ENCODE results near the gene PDE10A. TPM values are rescaled to one million over a fixed set of nuclear protein-coding genes. Genes with fewer than 3 reads are reported as not detected.

The PDE10A gene
- total RNA-seq, 1 donor: 12.7 TPM

DNA sequence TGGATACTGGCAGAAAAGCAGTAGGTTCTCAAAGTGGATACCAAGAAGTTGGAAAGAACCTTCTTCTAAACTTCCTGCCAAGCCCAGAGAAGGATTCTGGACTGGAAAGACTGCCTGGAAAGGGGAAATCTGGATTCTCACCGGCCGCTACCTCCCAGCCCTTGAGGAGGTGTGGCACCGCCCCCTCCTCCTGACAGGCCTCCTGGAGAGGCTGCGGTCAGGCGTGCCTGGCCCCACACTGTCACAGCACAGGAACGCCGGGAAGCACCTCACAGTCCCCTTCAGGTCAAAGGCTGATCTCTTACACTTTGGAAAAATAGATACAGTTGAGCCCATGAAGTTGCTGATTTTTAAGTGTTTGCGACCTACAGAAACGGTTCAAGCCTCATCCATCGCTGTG lies 16.3 kb upstream of the PDE10A start:
- DNase-seq (ENCODE audit: low read depth): no peak
- TF ChIP-seq, protein P1, sequence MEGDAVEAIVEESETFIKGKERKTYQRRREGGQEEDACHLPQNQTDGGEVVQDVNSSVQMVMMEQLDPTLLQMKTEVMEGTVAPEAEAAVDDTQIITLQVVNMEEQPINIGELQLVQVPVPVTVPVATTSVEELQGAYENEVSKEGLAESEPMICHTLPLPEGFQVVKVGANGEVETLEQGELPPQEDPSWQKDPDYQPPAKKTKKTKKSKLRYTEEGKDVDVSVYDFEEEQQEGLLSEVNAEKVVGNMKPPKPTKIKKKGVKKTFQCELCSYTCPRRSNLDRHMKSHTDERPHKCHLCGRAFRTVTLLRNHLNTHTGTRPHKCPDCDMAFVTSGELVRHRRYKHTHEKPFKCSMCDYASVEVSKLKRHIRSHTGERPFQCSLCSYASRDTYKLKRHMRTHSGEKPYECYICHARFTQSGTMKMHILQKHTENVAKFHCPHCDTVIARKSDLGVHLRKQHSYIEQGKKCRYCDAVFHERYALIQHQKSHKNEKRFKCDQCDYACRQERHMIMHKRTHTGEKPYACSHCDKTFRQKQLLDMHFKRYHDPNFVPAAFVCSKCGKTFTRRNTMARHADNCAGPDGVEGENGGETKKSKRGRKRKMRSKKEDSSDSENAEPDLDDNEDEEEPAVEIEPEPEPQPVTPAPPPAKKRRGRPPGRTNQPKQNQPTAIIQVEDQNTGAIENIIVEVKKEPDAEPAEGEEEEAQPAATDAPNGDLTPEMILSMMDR (IDR thresholded peaks at IDR 0.05; ENCODE audit: insufficient read depth, low read length): no peak
- H3K4me3 ChIP-seq (ENCODE audit: low read depth, low read length): no peak overlapping the region

DNA sequence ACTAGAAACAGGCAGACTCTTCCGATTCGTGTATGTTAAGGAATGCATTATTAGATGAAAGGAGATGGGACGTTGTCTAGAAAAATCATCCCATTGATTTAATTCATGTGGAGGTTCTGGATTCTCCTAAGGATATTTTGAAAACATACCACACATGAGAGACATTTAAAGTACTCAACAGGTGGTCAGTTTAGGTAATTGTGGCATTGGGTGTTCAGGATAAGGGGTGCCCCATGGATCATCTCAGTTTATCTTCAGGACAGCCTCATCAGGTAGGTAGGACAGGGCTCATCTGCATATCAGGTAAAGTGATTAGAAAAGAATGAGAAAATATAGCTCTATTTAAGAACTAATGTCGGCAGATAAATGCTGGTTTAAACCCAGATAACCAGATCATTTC lies 15.9 kb upstream of the PDE10A start:
- no peak for DNase-seq (ENCODE audit: low read depth)
- TF ChIP-seq, protein P1 (IDR thresholded peaks at IDR 0.05; ENCODE audit: insufficient read depth, low read length): no peak
- no peak overlapping the region for H3K4me3 ChIP-seq (ENCODE audit: low read depth, low read length)

DNA sequence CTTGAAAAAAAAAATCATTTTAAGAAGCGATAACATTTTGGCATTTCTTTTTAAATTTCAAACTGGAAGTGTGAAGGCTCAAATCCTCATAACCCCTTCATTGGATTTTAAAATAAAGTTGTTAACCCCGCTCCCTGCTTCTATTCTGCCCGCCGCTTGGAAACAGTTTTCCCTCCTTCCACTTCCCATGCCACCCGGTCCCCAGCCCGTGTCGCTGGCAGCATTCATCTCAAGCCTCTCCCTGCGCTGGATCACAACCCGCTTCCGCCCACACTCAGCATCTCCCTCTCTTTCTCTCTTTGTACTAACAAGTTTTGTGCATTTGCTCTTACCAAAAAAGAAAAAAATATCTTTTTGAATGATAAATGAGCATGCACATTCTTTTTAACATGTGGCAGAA lies 15.4 kb upstream of the PDE10A start:
- DNase-seq (ENCODE audit: low read depth): no peak
- no peak overlapping the region for H3K4me3 ChIP-seq (ENCODE audit: low read depth, low read length)
- TF ChIP-seq, protein P1 (IDR thresholded peaks at IDR 0.05; ENCODE audit: insufficient read depth, low read length): no peak

DNA sequence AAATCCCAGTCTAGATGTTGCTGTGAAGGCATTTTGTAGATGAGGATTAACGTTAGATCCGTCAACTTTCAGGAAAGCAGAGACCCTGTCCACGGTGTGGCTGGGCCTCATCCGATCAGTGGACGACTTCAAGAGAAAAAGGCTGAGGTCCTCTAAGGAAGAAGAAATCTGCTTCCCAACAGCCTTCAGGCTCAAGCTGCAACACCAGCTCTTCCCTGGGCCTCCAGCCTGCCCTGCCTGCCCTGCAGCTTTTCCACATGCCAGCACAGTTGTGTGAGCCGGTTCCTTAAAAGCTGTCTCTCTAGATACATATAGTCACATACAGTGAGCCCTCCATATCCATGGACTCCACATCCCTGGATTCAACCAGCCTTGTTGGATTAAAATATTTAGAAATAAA lies 14.1 kb upstream of the PDE10A start:
- no peak overlapping the region for H3K4me3 ChIP-seq (ENCODE audit: low read depth, low read length)
- DNase-seq (ENCODE audit: low read depth): no peak
- TF ChIP-seq, protein P1 (IDR thresholded peaks at IDR 0.05; ENCODE audit: insufficient read depth, low read length): no peak

DNA sequence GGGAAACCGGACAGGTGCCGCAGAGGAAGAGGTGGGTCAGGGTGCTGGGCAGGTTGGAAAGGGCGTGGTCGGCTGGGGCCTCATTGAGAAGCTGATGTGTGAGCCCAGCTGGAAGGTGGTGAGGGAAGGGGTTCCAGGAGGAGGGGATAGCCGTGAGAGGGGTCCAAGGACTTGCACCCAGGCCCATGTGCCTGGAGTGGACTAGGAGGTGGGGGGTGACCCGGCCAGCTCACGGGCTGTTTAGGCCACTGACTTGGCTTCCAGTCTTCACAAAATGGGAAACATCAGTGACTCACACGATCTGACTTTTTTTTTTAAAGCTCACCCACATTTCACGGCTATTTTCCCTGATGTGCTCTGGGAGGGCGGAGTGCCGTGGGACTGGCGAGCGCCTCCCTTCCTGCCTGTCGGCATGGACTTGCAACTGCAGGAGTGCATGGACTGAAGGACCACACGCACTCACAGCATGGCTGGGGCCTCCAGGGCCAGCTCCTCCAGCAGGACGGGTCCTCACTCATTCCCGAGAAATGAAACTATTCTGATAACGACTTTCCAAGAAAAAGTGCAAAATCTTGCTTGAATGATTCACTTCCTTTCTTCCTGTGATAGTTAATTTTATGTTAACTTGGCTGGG lies 13.5 kb upstream of the PDE10A start:
- peak; percentile 92 for DNase-seq (ENCODE audit: low read depth)
- no peak overlapping the region for H3K4me3 ChIP-seq (ENCODE audit: low read depth, low read length)
- TF ChIP-seq, protein P1 (IDR thresholded peaks at IDR 0.05; ENCODE audit: insufficient read depth, low read length): peak; percentile 63

DNA sequence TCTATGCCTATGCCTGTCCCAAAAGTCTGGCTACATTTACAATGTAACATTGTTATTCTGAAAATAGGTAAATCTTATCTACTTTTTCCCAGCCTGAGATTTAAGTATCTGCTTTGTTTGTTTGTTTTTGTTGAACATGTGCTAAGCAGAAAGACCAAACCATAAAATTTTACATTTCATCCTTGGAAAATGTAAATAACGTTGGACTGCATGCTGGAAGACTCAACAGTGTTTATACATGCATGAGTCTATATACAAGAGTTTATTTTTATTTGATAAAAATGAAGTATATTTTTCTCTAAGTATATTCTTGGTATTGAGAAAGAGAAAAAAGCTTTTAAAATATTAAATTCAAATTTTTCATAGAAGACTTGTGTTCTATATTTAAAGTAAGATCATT lies 12.1 kb upstream of the PDE10A start:
- no peak overlapping the region for H3K4me3 ChIP-seq (ENCODE audit: low read depth, low read length)
- no peak for DNase-seq (ENCODE audit: low read depth)
- TF ChIP-seq, protein P1 (IDR thresholded peaks at IDR 0.05; ENCODE audit: insufficient read depth, low read length): no peak

Measured in fibroblast of the aortic adventitia (primary cell).